Measurements from ENCODE around the gene DENND1A.

DENND1A gene

GRCh38 chr9:123490688-123491087, 439.2 kb downstream of the DENND1A start:
- TF ChIP-seq SIN3A (IDR thresholded peaks at IDR 0.05; ENCODE audit: borderline replicate concordance, insufficient read depth, low read length), result no peak
- no peak for TF ChIP-seq FOXP2 (optimal IDR thresholded peaks at IDR 0.05; ENCODE audit: borderline replicate concordance, extremely low read depth, extremely low read length, insufficient read depth)

DNA sequence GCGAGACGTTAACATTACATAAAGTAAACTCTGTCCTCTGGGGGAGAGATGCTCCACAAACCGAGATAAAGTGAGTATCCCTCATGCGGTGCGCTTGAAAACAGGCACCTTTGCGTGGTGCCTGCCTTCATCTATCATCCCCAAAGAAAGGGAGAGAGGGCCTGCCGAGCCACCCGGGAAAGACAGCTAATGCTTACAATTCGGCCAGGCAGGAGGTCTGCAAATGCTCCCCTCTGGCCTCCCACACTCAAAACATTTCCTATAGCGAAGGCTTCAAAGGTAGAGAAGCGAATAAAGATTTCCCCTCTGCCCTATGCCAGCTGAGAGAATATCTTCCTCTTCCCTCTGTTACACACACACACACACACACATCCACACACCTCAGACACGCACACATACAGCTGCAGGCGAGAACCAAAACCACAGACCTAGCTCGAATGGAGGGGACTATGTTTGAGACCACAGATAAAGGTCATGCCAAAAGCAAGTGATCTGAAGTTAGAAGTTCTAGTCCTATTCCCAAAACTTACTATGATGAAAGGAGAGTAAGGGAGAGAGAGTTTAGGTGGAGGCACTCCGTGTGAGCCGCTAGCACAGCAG, 441.1 kb downstream of the DENND1A start:
- no peak for TF ChIP-seq FOXP2 (optimal IDR thresholded peaks at IDR 0.05; ENCODE audit: borderline replicate concordance, extremely low read depth, extremely low read length, insufficient read depth)
- TF ChIP-seq POLR2AphosphoS5 (IDR thresholded peaks at IDR 0.05; ENCODE audit: low read depth, low read length), result no peak
- TF ChIP-seq, protein P1, sequence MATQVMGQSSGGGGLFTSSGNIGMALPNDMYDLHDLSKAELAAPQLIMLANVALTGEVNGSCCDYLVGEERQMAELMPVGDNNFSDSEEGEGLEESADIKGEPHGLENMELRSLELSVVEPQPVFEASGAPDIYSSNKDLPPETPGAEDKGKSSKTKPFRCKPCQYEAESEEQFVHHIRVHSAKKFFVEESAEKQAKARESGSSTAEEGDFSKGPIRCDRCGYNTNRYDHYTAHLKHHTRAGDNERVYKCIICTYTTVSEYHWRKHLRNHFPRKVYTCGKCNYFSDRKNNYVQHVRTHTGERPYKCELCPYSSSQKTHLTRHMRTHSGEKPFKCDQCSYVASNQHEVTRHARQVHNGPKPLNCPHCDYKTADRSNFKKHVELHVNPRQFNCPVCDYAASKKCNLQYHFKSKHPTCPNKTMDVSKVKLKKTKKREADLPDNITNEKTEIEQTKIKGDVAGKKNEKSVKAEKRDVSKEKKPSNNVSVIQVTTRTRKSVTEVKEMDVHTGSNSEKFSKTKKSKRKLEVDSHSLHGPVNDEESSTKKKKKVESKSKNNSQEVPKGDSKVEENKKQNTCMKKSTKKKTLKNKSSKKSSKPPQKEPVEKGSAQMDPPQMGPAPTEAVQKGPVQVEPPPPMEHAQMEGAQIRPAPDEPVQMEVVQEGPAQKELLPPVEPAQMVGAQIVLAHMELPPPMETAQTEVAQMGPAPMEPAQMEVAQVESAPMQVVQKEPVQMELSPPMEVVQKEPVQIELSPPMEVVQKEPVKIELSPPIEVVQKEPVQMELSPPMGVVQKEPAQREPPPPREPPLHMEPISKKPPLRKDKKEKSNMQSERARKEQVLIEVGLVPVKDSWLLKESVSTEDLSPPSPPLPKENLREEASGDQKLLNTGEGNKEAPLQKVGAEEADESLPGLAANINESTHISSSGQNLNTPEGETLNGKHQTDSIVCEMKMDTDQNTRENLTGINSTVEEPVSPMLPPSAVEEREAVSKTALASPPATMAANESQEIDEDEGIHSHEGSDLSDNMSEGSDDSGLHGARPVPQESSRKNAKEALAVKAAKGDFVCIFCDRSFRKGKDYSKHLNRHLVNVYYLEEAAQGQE (IDR thresholded peaks at IDR 0.05; ENCODE audit: insufficient read depth in 1 of 2, low read depth in 2 of 2, low read length in 2 of 2), result no peak
- no peak for TF ChIP-seq SIN3A (IDR thresholded peaks at IDR 0.05; ENCODE audit: borderline replicate concordance, insufficient read depth, low read length)
- TF ChIP-seq TAF1 (IDR thresholded peaks at IDR 0.05; ENCODE audit: borderline replicate concordance, insufficient read depth, low read length), result no peak

GRCh38 chr9:123487944-123488548, 441.9 kb downstream of the DENND1A start:
- TF ChIP-seq POLR2AphosphoS5 (IDR thresholded peaks at IDR 0.05; ENCODE audit: low read depth, low read length) (no peak), FOXP2 (optimal IDR thresholded peaks at IDR 0.05; ENCODE audit: borderline replicate concordance, extremely low read depth, extremely low read length, insufficient read depth) (no peak), TAF1 (IDR thresholded peaks at IDR 0.05; ENCODE audit: borderline replicate concordance, insufficient read depth, low read length) (no peak), SIN3A (IDR thresholded peaks at IDR 0.05; ENCODE audit: borderline replicate concordance, insufficient read depth, low read length) (no peak)
- TF ChIP-seq, protein P1 (IDR thresholded peaks at IDR 0.05; ENCODE audit: insufficient read depth in 1 of 2, low read depth in 2 of 2, low read length in 2 of 2), result no peak

GRCh38 chr9:123486431-123486830, 443.5 kb downstream of the DENND1A start:
- TF ChIP-seq SIN3A (IDR thresholded peaks at IDR 0.05; ENCODE audit: borderline replicate concordance, insufficient read depth, low read length) (no peak), TAF1 (IDR thresholded peaks at IDR 0.05; ENCODE audit: borderline replicate concordance, insufficient read depth, low read length) (no peak), FOXP2 (optimal IDR thresholded peaks at IDR 0.05; ENCODE audit: borderline replicate concordance, extremely low read depth, extremely low read length, insufficient read depth) (no peak), POLR2AphosphoS5 (IDR thresholded peaks at IDR 0.05; ENCODE audit: low read depth, low read length) (no peak)
- TF ChIP-seq, protein P1 (IDR thresholded peaks at IDR 0.05; ENCODE audit: insufficient read depth in 1 of 2, low read depth in 2 of 2, low read length in 2 of 2), result no peak

DNA sequence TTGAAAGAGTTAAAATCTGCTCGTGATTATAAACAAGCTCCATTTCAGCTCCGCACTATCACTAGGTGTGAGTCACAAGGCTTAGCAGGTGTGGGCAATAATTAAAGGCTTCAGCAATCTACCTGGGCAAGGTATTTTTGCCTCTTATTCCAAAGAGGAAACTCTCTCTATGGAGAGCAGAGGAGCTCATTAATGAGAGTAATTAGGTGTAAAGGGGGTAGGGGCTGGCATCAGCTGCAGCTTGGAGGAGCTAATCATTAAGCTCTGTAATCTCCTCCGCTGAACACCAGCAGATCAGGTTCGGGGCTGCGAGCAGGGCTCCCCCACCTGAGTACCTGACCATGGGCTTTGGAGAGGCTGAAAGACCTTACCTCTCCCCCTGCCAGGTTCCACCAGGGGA, 444.7 kb downstream of the DENND1A start:
- TF ChIP-seq SIN3A (IDR thresholded peaks at IDR 0.05; ENCODE audit: borderline replicate concordance, insufficient read depth, low read length) (no peak), TAF1 (IDR thresholded peaks at IDR 0.05; ENCODE audit: borderline replicate concordance, insufficient read depth, low read length) (no peak), FOXP2 (optimal IDR thresholded peaks at IDR 0.05; ENCODE audit: borderline replicate concordance, extremely low read depth, extremely low read length, insufficient read depth) (no peak), POLR2AphosphoS5 (IDR thresholded peaks at IDR 0.05; ENCODE audit: low read depth, low read length) (no peak)
- TF ChIP-seq, protein P1 (IDR thresholded peaks at IDR 0.05; ENCODE audit: insufficient read depth in 1 of 2, low read depth in 2 of 2, low read length in 2 of 2), result no peak

Data from PFSK-1 (cell line).